SU-DHL-6 (cell line): ENCODE measurements around the gene GJD3.

ENCODE experiments used
- H2AFZ ChIP-seq: fragments of 200-600 bp; sonication (generic); 2 replicates; pipeline ENCODE4 v1.6.1; 2014; ENCODE audit warnings: low read depth, mild to moderate bottlenecking, moderate library complexity, mixed read lengths, antibody characterized with exemption, low read length; ENCODE audit not compliant: severe bottlenecking
- H3F3A ChIP-seq: fragments of 200-600 bp; shearing (Covaris generic); 2 replicates; pipeline ENCODE4 v1.6.0; 2016; ENCODE audit warnings: antibody characterized with exemption, mild to moderate bottlenecking; ENCODE audit not compliant: insufficient read depth
- H3K27ac ChIP-seq: fragments of 200-600 bp; sonication (generic); 2 replicates; pipeline ENCODE4 v1.5.1; 2016; ENCODE audit warnings: low read depth, mild to moderate bottlenecking, low read length, moderate library complexity, mixed read lengths
- H3K27me3 ChIP-seq: fragments of 200-600 bp; sonication (generic), shearing (Covaris generic); 2 replicates; pipeline ENCODE4 v1.6.0; 2014; ENCODE audit warnings: mild to moderate bottlenecking, low read length
- H3K36me3 ChIP-seq: fragments of 200-600 bp; sonication (generic); 2 replicates; pipeline ENCODE4 v1.6.1; 2014; ENCODE audit warnings: mild to moderate bottlenecking, low read length, mixed read lengths
- H3K4me2 ChIP-seq: fragments of 300-600, 200-600 bp; shearing (Covaris generic), sonication (generic); 2 replicates; pipeline ENCODE4 v1.6.0; 2014; ENCODE audit warnings: low read length, low read depth, mild to moderate bottlenecking; ENCODE audit not compliant: poor library complexity, severe bottlenecking
- H3K4me3 ChIP-seq: fragments of 200-600 bp; sonication (generic); 2 replicates; pipeline ENCODE4 v1.5.1; 2014; ENCODE audit warnings: antibody characterized with exemption, low read length, mild to moderate bottlenecking, mixed read lengths; ENCODE audit not compliant: insufficient read depth, poor library complexity, severe bottlenecking
- H3K79me2 ChIP-seq: fragments of 200-600 bp; sonication (generic); 2 replicates; pipeline ENCODE4 v1.6.1; 2014; ENCODE audit warnings: mild to moderate bottlenecking, low read length, moderate library complexity; ENCODE audit not compliant: insufficient read depth
- H3K9ac ChIP-seq: fragments of 200-600 bp; sonication (generic); 2 replicates; pipeline ENCODE4 v1.7.0; 2014; ENCODE audit warnings: mild to moderate bottlenecking, low read length
- H3K9me2 ChIP-seq: fragments of 200-600 bp; sonication (generic); replicated peaks from 2 replicates; pipeline ENCODE4 v1.6.1; 2014; ENCODE audit warnings: low read length; ENCODE audit not compliant: insufficient read depth
- H3K9me3 ChIP-seq: fragments of 200-600 bp; sonication (generic); 2 replicates; pipeline ENCODE4 v1.6.1; 2014; ENCODE audit warnings: low read length, mixed read lengths; ENCODE audit not compliant: insufficient read depth
- H4K20me1 ChIP-seq: fragments of 200-600 bp; sonication (generic); 2 replicates; pipeline ENCODE4 v1.6.1; 2014; ENCODE audit warnings: low read depth, mild to moderate bottlenecking, antibody characterized with exemption, low read length, moderate library complexity, mixed read lengths
- EZH2phosphoT487 ChIP-seq: fragments of 200-600 bp; sonication (generic), shearing (Covaris generic); conservative IDR thresholded peaks from 2 replicates; pipeline ENCODE4 v1.6.1; 2018; ENCODE audit warnings: mild to moderate bottlenecking, antibody characterized with exemption, low read length, moderate library complexity, mixed read lengths
- TF ChIP-seq, protein P1 (sequence below): fragments of 200-600 bp; sonication (generic); IDR thresholded peaks from one replicate; pipeline ENCODE4 v1.5.1; 2017; ENCODE audit warnings: antibody characterized with exemption, mild to moderate bottlenecking, low read length, moderate library complexity; ENCODE audit not compliant: insufficient read depth, poor library complexity, severe bottlenecking

Gene GJD3

DNA sequence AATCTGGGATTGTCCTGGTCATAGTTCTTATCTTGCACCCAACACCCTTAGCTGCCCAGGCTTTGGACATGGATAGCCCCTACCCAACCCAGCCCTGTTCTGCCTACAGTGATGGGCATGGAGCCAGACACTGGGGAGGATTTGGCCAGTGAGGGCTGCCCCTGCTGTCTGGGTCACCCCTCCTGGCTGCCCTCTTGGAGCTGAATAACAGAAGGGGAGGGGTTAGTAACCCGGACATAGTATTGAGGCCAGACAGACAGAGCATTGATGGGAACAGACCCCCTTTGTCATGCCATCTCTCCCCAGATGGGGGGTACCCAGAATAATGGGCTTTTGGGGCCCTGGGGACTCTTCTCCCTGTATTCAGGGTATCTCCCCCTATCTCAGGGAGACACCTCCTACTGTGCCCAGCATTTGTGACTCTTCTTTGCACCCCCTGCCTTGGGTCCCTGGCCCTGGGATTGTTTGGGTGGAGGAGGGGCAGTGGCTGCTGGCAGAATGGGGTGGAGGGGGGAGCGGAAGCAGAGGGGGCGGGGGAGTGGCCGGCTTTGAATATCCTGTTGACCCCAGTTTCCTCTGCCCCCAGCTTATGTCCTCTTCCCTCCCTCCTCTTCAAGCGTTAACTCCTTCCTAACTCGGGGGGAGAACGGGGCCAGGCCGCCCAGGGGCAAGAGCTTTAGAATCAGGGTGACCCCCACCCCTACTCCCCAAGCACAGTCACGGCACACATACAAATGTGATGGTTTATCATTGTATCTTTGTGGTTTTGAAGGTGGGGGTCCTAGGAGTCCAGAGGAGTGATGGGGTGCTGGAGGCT lies 17.0 kb downstream of the GJD3 start:
- H3K27ac ChIP-seq, result no peak overlapping the region
- H3K27me3 ChIP-seq, result no peaks in the 10 kb centered on the region
- H3K9ac ChIP-seq, result no peak overlapping the region
- no peaks in the 10 kb centered on the region for H3K9me3 ChIP-seq
- H2AFZ ChIP-seq, result no peak overlapping the region
- H4K20me1 ChIP-seq, result no peaks in the 10 kb centered on the region; the same call in 1 of the 2 replicates
- H3K4me2 ChIP-seq, result no peak overlapping the region
- TF ChIP-seq, protein P1, sequence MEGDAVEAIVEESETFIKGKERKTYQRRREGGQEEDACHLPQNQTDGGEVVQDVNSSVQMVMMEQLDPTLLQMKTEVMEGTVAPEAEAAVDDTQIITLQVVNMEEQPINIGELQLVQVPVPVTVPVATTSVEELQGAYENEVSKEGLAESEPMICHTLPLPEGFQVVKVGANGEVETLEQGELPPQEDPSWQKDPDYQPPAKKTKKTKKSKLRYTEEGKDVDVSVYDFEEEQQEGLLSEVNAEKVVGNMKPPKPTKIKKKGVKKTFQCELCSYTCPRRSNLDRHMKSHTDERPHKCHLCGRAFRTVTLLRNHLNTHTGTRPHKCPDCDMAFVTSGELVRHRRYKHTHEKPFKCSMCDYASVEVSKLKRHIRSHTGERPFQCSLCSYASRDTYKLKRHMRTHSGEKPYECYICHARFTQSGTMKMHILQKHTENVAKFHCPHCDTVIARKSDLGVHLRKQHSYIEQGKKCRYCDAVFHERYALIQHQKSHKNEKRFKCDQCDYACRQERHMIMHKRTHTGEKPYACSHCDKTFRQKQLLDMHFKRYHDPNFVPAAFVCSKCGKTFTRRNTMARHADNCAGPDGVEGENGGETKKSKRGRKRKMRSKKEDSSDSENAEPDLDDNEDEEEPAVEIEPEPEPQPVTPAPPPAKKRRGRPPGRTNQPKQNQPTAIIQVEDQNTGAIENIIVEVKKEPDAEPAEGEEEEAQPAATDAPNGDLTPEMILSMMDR, result no peak
- TF ChIP-seq EZH2phosphoT487, result no peak
- no peak overlapping the region for H3K4me3 ChIP-seq
- no peaks in the 10 kb centered on the region for H3K79me2 ChIP-seq
- no peaks in the 10 kb centered on the region for H3F3A ChIP-seq
- no peaks in the 10 kb centered on the region for H3K9me2 ChIP-seq
- no peaks in the 10 kb centered on the region for H3K36me3 ChIP-seq

DNA sequence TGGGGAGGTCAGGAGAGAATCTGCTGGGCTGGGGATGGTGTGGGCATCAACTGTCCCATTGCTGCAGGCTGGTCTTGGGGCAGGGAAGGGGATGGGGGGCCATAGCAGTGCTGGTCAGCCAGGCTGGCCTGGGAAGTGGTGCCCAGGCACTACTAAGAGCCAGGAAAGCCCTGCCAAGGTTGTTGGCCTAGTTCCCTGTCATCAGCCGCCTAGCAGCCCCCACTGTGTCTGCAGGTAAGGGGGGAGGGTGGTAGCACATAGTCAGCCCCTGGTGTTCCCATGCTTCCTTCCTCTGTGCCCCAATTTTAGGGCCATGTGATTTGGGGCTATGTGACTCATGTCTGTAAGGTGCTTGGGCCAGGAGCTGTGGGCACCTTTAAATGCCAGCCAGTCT lies 17.8 kb downstream of the GJD3 start:
- Histone ChIP-seq H3K79me2 (no peaks in the 10 kb centered on the region), H3K4me3 (no peak overlapping the region), H3K36me3 (no peaks in the 10 kb centered on the region), H3K4me2 (no peak overlapping the region), H3K9ac (no peak overlapping the region), H3K27me3 (no peaks in the 10 kb centered on the region), H3F3A (no peaks in the 10 kb centered on the region), H4K20me1 (no peaks in the 10 kb centered on the region; the same call in 1 of the 2 replicates), H3K27ac (no peak overlapping the region), H3K9me2 (no peaks in the 10 kb centered on the region), H3K9me3 (no peaks in the 10 kb centered on the region), H2AFZ (no peak overlapping the region)
- TF ChIP-seq, protein P1, result no peak
- TF ChIP-seq EZH2phosphoT487, result no peak

DNA sequence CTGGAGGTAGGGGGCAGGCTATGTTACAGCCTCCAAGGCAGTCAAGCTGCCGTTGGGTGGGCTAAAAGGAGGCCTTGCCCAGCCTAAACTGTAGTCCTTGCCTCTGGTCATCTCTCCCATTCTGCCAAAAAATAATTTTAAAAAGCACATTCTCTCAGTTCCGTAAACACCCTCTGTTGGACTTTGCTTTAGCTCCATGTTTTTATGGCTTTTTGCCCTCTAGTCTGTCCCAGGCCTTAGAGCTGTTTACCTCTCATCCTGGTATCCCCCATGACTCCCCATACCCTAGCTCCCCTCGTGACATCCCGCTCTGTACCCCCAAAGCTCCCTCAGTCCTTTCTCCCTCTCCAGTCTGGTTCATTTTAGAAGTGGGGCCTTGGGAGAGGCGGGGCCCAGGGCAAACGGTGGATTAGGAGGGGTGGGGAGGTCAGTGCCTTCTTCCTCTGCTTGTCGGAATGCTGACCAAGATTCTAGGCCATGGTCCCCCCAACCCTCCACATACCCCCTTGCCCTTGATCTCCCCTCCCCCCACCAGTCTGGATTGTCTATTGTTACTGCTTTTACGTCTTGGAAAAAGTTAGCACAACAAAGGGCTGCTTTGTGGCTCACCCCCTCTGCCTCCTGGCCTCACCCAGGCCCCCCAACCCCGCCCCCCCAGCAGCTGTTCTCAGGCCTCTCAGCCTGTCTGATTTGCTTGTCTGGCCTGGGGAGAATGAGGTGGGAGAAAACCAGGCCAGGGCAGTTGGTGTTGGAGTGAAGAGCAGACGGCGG lies 18.4 kb downstream of the GJD3 start:
- H3K27ac ChIP-seq, result no peak overlapping the region
- H3K79me2 ChIP-seq, result no peaks in the 10 kb centered on the region
- no peaks in the 10 kb centered on the region for H3F3A ChIP-seq
- no peak overlapping the region for H3K4me3 ChIP-seq
- no peak for TF ChIP-seq EZH2phosphoT487
- TF ChIP-seq, protein P1, result no peak
- H3K9ac ChIP-seq, result no peak overlapping the region
- no peaks in the 10 kb centered on the region; the same call in 1 of the 2 replicates for H4K20me1 ChIP-seq
- no peaks in the 10 kb centered on the region for H3K36me3 ChIP-seq
- H3K9me3 ChIP-seq, result no peaks in the 10 kb centered on the region
- no peak overlapping the region for H3K4me2 ChIP-seq
- no peaks in the 10 kb centered on the region for H3K27me3 ChIP-seq
- H3K9me2 ChIP-seq, result no peaks in the 10 kb centered on the region
- H2AFZ ChIP-seq, result no peak overlapping the region
